ENCODE results near the gene CHSY3. TPM values are rescaled to one million over a fixed set of nuclear protein-coding genes. Genes with fewer than 3 reads are reported as not detected.
A peak's percentile ranks its signal among the peaks of the same experiment; 100 is the strongest.

CHSY3 gene
- total RNA-seq, 1 donor from 2014 or later, result 41.0 TPM

GRCh38 chr5:129951039-129951438 lies 46.8 kb downstream of the CHSY3 start:
- no peak for DNase-seq

- DNase-seq, result no peak
Measured at GRCh38 chr5:129958581-129958980, 54.3 kb downstream of the CHSY3 start.

GRCh38 chr5:129960831-129961230 lies 56.6 kb downstream of the CHSY3 start:
- no peak for DNase-seq

GRCh38 chr5:129962506-129962905 lies 58.2 kb downstream of the CHSY3 start:
- no peak for DNase-seq

GRCh38 chr5:129963359-129963758 lies 59.1 kb downstream of the CHSY3 start:
- peak; percentile 10 for DNase-seq

GRCh38 chr5:129966071-129966470 lies 61.8 kb downstream of the CHSY3 start:
- DNase-seq, result no peak

GRCh38 chr5:129971714-129972113 lies 67.4 kb downstream of the CHSY3 start:
- DNase-seq, result no peak

- no peak for DNase-seq
Measured at GRCh38 chr5:129972465-129973141, 68.3 kb downstream of the CHSY3 start.

- no peak for DNase-seq
Measured at GRCh38 chr5:129973716-129974426, 69.6 kb downstream of the CHSY3 start.

GRCh38 chr5:129977810-129978209 lies 73.5 kb downstream of the CHSY3 start:
- DNase-seq, result no peak

GRCh38 chr5:129978270-129978669 lies 74.0 kb downstream of the CHSY3 start:
- no peak for DNase-seq

- DNase-seq, result no peak
Measured at GRCh38 chr5:129988453-129988852, 84.2 kb downstream of the CHSY3 start.

- no peak for DNase-seq
Measured at GRCh38 chr5:129991780-129992179, 87.5 kb downstream of the CHSY3 start.

GRCh38 chr5:129996896-129997295 lies 92.6 kb downstream of the CHSY3 start:
- no peak for DNase-seq

GRCh38 chr5:130000460-130000859 lies 96.2 kb downstream of the CHSY3 start:
- DNase-seq, result no peak

GRCh38 chr5:130002183-130002582 lies 97.9 kb downstream of the CHSY3 start:
- no peak for DNase-seq

- DNase-seq, result no peak
Measured at GRCh38 chr5:130002876-130003275, 98.6 kb downstream of the CHSY3 start.

- DNase-seq, result no peak
Measured at GRCh38 chr5:130011986-130012385, 107.7 kb downstream of the CHSY3 start.

- DNase-seq, result no peak
Measured at GRCh38 chr5:130017173-130017572, 112.9 kb downstream of the CHSY3 start.

GRCh38 chr5:130018641-130019040 lies 114.4 kb downstream of the CHSY3 start:
- DNase-seq, result no peak

- DNase-seq, result no peak
Measured at GRCh38 chr5:130021000-130021399, 116.7 kb downstream of the CHSY3 start.

- no peak for DNase-seq
Measured at GRCh38 chr5:130021876-130022275, 117.6 kb downstream of the CHSY3 start.

- no peak for DNase-seq
Measured at GRCh38 chr5:130023604-130024003, 119.3 kb downstream of the CHSY3 start.

GRCh38 chr5:130024006-130024405 lies 119.7 kb downstream of the CHSY3 start:
- no peak for DNase-seq
